Left hindlimb (tissue), 1 donor: ENCODE measurements around the gene RARRES1.
"Not testable (repeated sequence)": the region's sequence is repeated elsewhere in the genome, so short reads cannot be mapped to it uniquely, and the experiment has no call there.

Experiments
- DNase-seq: peaks from one replicate; pipeline ENCODE4 v3.0.0-alpha.2; 2018

RARRES1 gene

DNA sequence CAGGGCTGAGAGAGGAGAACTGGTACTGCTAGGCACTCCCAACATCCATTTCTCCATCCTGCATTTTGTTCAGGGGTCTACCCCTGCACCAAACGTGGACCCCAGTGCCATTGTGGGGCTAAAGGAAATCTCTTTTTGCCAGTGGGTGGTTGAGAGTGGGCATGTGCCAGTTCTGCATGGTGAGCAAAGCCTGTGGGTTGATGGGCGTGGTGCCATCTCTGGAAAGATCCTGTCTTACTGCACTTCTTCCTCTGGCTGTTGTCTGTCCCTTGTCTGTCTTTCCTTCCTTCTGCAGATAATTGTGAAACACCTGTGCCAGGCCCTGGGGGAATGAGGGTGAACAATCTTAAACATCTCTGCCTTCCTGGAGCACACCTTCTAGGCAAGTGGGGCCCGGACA, 1.4 kb upstream of the RARRES1 start:
- no peak for DNase-seq

- DNase-seq: no peak
These were observed 571 bp upstream of the RARRES1 start for GRCh38 chr3:158732856-158733200.

DNA sequence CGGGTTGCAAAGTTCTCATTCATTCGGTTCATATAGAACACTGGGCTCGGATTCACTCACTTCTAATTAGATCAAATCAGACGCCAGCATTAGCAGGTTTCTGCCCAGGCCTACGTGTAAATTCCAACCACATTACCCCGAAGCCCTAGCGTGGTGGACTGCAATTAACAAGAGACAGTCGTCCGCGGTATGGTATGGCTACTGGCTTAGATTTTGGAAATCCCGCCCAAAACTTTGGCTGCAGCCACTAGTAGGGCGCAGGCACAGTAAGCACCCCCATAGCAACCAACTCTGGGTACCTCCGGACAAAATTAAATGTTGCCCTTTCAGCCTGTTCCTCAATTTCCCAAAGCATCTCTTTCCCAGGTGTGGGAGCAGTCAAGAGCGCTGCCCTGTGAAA, 771 bp downstream of the RARRES1 start:
- DNase-seq: no peak

GRCh38 chr3:158728851-158729250, 3.4 kb downstream of the RARRES1 start:
- no peak for DNase-seq

DNA sequence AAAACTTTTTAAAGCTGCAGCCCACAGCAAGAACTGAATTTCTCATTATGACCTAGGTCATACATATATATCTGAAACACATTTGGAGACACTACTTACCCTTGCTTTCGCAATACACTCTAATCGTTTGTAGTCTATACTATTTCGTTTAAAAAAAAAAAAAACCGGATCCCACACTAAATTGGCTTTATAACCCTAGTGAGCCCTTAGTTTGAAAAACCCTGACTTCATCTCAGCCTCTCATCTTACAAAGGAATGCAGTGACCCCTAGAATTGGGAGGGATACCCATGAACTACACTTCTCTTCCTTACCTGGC, 4.2 kb downstream of the RARRES1 start:
- DNase-seq: no peak

DNA sequence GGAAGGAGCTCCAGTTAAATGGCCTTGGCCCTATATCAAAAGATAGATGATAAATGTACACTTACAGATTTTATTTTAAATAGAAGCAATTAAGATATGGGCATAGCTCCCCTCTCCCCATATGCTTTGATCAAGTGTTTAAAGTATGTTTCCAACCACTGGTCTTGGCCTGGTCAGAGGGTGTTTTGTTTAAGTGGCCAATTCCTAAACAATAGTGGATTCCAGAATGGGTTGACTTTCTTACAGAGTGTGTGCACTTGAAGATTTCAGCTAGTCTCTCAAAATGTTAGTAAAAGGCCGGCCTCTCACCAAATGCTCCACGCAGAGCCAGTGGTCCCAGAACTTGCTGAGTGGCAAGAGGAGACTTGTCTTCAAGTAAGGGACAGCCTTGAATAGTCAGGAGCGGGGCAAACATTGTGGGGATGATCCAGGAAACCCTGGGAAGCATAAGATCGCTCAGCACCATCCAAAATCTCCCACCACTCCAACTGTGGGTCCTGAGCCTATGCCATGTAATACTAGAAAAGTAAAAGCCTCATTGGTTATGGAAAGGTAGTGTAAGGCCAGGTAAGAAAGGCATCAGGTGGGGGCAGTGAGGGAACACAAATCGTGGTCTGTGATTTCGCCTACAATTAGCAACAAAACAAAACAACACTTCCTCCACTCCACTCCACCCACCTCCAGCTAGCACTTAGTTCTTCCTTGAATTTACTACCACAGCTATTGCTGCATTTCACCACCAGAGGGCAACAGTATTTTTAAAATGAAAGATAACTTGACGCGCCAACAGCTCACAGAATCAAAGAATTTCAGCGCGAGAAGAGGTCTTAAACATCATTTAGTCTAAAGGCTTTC, 4.8 kb downstream of the RARRES1 start:
- DNase-seq: no peak

GRCh38 chr3:158725348-158726011, 6.8 kb downstream of the RARRES1 start:
- peak; percentile 73 for DNase-seq

- no peak for DNase-seq
These were observed 8.3 kb downstream of the RARRES1 start for GRCh38 chr3:158723991-158724390.

DNA sequence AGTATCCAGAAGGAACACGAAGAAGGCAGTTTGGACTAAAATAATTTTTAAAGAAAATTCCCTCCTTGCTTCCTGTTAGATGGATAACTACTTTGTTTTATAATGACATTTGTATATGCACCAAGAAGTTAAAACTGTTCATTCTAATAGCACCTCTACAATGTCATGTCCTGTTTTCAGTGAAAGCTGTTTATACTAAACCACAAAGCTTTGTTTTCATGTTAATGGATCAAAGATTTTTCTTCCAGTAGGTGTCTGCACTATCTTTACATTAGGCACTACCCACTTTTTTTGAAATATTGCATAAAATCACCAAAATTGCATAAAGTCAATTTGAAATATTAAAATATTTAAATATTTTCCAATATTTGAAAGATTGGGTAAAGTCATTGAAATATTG, 10.1 kb downstream of the RARRES1 start:
- no peak for DNase-seq

DNA sequence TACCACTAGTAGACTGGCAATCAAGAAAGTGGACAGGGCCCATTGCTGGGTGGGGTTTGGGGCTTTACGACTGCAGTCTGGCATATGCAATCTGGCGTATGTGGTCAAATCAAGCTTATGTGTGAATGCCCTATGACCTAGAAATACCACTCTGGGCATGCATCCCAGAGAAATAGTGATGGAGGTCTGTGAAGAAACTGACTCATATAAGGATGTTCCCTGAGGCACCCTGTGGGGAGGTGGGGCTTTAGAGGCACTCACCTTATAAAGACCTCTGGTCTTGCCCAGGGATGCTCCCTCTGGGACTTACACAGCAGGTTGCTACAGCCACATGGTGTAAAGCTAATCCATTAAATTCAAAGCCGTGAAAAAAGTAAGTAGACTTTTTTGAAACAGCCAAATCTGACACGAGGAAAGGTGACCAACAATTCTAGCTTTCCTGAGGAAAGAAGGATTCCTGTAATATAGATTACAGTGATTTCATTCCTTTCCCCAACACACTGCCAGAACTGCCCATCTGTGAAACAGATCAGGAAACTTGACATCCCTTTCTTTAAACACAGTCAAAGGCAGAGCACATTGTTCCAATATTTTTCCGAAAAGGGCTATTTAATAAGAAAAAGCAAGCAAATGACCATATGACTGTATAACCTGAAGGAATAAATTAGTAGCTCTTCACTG, 13.6 kb downstream of the RARRES1 start:
- DNase-seq: peak; percentile 60

DNA sequence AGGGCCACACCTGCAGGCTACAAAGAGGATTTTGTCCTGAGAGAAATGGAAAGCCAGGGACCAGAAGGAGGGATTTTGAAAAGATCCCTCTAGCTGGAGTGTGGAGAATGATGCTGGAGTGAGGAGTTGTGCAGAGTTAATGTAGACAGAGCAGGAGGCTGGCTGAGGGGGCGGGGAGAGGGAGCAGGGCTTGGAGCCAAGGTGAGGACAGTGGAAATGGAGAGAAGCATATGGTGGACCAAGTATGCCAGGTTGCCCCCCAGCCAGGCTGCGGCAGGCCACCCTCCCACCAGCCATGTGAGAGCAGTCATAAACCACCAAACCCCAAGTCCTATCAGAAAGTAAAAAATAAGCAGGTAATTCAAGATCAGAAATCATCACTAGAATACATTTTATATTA, 14.7 kb downstream of the RARRES1 start:
- no peak for DNase-seq

- DNase-seq: no peak
These were observed 19.2 kb downstream of the RARRES1 start for GRCh38 chr3:158713094-158713499.

- DNase-seq: no peak
These were observed 19.8 kb downstream of the RARRES1 start for GRCh38 chr3:158712443-158712842.

- no peak for DNase-seq
These were observed 20.4 kb downstream of the RARRES1 start for GRCh38 chr3:158711886-158712285.

- DNase-seq: no peak
These were observed 21.7 kb downstream of the RARRES1 start for GRCh38 chr3:158710601-158711000.

DNA sequence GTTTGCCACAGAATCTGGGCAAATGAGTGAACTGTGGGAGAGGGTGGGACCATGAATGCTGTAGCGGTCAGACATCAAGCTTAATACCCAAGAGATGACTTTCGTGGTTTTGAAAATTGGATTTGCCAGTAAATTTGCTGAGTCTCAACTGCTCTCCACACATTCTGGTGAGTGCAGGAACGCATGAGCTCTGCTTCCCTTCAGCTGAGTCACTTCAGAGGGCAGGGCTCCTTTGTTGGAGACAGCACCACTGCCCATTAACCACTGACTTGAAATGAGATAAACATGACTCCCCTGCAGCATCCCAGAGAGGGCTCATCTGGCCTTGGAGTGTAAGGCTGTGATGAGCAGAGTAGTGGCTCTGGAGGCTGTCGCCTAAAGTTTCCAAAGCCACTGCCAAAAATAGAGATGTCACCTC, 22.6 kb downstream of the RARRES1 start:
- DNase-seq: peak; percentile 65

GRCh38 chr3:158703566-158703965, 28.7 kb downstream of the RARRES1 start:
- DNase-seq: no peak

GRCh38 chr3:158702815-158703481, 29.3 kb downstream of the RARRES1 start:
- no peak for DNase-seq

- no peak for DNase-seq
These were observed 30.7 kb downstream of the RARRES1 start for GRCh38 chr3:158701420-158702065.

DNA sequence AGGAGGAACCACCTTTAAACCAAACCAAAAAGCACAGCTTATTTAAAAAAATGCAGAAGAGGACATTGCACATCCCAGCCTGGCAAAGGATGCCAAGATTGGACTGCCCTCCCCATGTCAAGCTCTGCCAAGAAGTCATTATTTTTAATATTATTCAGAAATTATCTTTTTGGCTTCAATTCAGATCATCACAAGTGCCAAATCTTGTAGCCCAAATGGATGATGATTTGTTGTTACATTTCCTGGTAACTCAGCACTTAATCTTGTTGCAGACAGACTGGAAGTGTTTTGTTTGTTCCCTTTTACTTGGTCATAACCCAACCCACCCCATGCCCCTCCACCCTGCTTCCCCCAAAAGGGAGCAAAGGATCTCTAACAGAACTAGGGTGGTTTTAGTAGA, 31.7 kb downstream of the RARRES1 start:
- no peak for DNase-seq

DNA sequence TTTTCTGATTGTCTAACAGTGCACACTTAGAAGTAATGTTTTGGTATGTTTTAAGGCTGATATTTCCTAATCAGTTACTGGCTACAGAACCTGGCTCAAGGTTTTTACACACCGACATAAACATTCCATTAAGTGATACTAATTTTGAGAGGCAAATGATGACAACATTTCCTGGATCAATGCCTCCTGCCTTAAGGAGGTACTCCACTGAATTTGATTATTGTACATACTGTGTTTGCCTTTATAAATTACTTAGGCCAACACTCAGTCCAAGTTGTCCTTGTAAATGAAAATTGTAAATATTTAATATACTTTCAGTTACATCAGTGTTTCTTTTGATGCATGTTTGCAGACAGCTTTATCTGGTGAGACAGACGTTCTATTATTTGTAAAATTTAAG, 35.6 kb downstream of the RARRES1 start:
- DNase-seq: no peak

GRCh38 chr3:158693866-158694456, 38.3 kb downstream of the RARRES1 start:
- not testable (repeated sequence) for DNase-seq

- no peak for DNase-seq
These were observed 47.1 kb downstream of the RARRES1 start for GRCh38 chr3:158685159-158685558.
